K562 (cell line): ENCODE measurements around the gene CUTA. TPM values are rescaled to one million over a fixed set of nuclear protein-coding genes. Genes with fewer than 3 reads are reported as not detected.

Experiments used
- ATAC-seq: fragments of 200-7000 bp; cut with Tn5 transposase; 3 replicates; pipeline ENCODE4 v1.9.1; 2020; ENCODE audit warnings: moderate library complexity
- BruUV-seq: library from RNA; stranded (reverse); fragments of 400-500 nt; replicated peaks from 2 replicates; lab custom pipeline; 2021; lab: Mats Ljungman, UMichigan
- CTCF ChIA-PET: fragments of 300-600 bp; formaldehyde crosslinking; extraction: SDS; loops from one replicate; lab custom pipeline; 2021; ENCODE audit warnings: low intra/inter-chr PET ratio; lab: Yijun Ruan, JAX
- POLR2A ChIA-PET: fragments of 300-600, 350-650 bp; sonication (Branson Sonifier 250); formaldehyde crosslinking; extraction: SDS; loops from one replicate; lab custom pipeline; 2021; ENCODE audit warnings: antibody characterized with exemption, inconsistent platforms; lab: Yijun Ruan, JAX
- DNase-seq, 4 experiments: peaks; one replicate each; pipeline versions ENCODE4 v3.0.0 to v3.0.0-alpha.2; 2011 to 2018; ENCODE audit warnings: low spot score in 3 of 4, mixed read lengths in 3 of 4; ENCODE audit errors: extremely low read depth in 1 of 4
- FAIRE-seq: peaks from 2 replicates; lab custom pipeline; 2011; peaks lifted over from hg19 to GRCh38; lab: Jason Lieb, UNC
- H2AFZ ChIP-seq: 2 replicates; pipeline ENCODE4 v1.6.0; 2011; ENCODE audit warnings: low read depth, low read length, control low read depth, inconsistent platforms
- H3K27ac ChIP-seq: fragments of 200-600 bp; 3 replicates; pipeline ENCODE4 v1.8.0; 2011; ENCODE audit warnings: low read depth, mild to moderate bottlenecking, control low read depth, inconsistent platforms, low read length, moderate library complexity, mixed read lengths; ENCODE audit errors: extremely low read depth
- H3K27me3 ChIP-seq, 2 experiments: fragments of 300-600 bp in 1 of 2; 2 replicates in 1 of 2; 3 replicates in 1 of 2; pipeline versions ENCODE4 v1.6.0 to v1.8.0; 2011; ENCODE audit warnings: inconsistent platforms in 2 of 2, low read length in 2 of 2, mild to moderate bottlenecking in 1 of 2, mixed read lengths in 1 of 2, moderate library complexity in 1 of 2; ENCODE audit not compliant: control insufficient read depth in 2 of 2, insufficient read depth in 2 of 2
- H3K36me3 ChIP-seq: fragments of 300-600 bp; 3 replicates; pipeline ENCODE4 v1.8.0; 2011; ENCODE audit warnings: mild to moderate bottlenecking, low read length, inconsistent platforms; ENCODE audit not compliant: control insufficient read depth, insufficient read depth
- H3K4me1 ChIP-seq, 2 experiments: fragments of 200-600 bp in 1 of 2; replicated peaks in 1 of 2; 2 replicates in 1 of 2; 3 replicates in 1 of 2; pipeline versions ENCODE4 v1.5.1 to v1.8.0; 2011; ENCODE audit warnings: inconsistent platforms in 2 of 2, low read length in 2 of 2, mild to moderate bottlenecking in 1 of 2, mixed read lengths in 1 of 2, moderate library complexity in 1 of 2; ENCODE audit not compliant: control insufficient read depth in 2 of 2, insufficient read depth in 2 of 2
- H3K4me2 ChIP-seq: 2 replicates; pipeline ENCODE4 v1.6.1; 2011; ENCODE audit warnings: low read length, control low read depth, inconsistent platforms, mixed read lengths; ENCODE audit not compliant: insufficient read depth
- H3K4me3 ChIP-seq: fragments of 200-600 bp; sonication (generic), shearing (Covaris generic); 2 replicates; pipeline ENCODE4 v1.5.1; 2016; ENCODE audit warnings: control low read depth, inconsistent platforms
- H3K79me2 ChIP-seq: fragments of 200-600 bp; 3 replicates; pipeline ENCODE4 v1.8.0; 2011; ENCODE audit warnings: low read length, inconsistent platforms; ENCODE audit not compliant: control insufficient read depth, insufficient read depth
- H3K9ac ChIP-seq, 2 experiments: 2 replicates each; pipeline versions ENCODE4 v1.6.0 to v1.6.1; 2011; ENCODE audit warnings: low read depth in 2 of 2, low read length in 2 of 2, control low read depth in 1 of 2, inconsistent platforms in 1 of 2, mild to moderate bottlenecking in 1 of 2, mixed read lengths in 1 of 2; ENCODE audit not compliant: insufficient read depth in 1 of 2
- H3K9me1 ChIP-seq: one replicate; pipeline ENCODE4 v1.6.0; 2011; ENCODE audit warnings: inconsistent platforms, mild to moderate bottlenecking, low read length, moderate library complexity; ENCODE audit not compliant: control insufficient read depth, insufficient read depth
- H3K9me3 ChIP-seq: replicated peaks from 2 replicates; pipeline ENCODE4 v1.5.1; 2011; ENCODE audit warnings: low read depth, low read length, inconsistent platforms; ENCODE audit not compliant: control insufficient read depth, insufficient read depth
- H4K20me1 ChIP-seq: replicated peaks from 2 replicates; pipeline ENCODE4 v1.6.1; 2011; ENCODE audit warnings: low read length, inconsistent platforms, mixed read lengths; ENCODE audit not compliant: control insufficient read depth, insufficient read depth
- ZBTB17 ChIP-seq: fragments of 450-650 bp; formaldehyde crosslinking; IDR thresholded peaks from 2 replicates; pipeline ENCODE4 v1.4.0; 2020; ENCODE audit warnings: mild to moderate bottlenecking
- WGBS: fragments of 100-300 bp; shearing (Covaris generic); methylation state at CpG from one replicate; pipeline ENCODE4 v1.1.6; 2016; ENCODE audit warnings: low coverage, mixed read lengths; ENCODE audit not compliant: insufficient coverage; ENCODE audit errors: missing lambda C conversion rate; 5-methylcytosine and 5-hydroxymethylcytosine counted together
- in situ Hi-C: fragments of 300-500 bp; cut with MboI; formaldehyde crosslinking; loops from 4 replicates; pipeline ENCODE4 v1.15.0; 2018; ENCODE audit warnings: inconsistent platforms, mixed read lengths
- intact Hi-C: fragments of 100-400 bp; cut with micrococcal nuclease; formaldehyde crosslinking; loops from 2 replicates; pipeline ENCODE4 v1.14.2; 2022
- polyA plus RNA-seq, 8 experiments: library from polyadenylated mRNA; depleted of rRNA in 4 of 8; stranded (reverse) in 5 of 8; unstranded in 3 of 8; fragments of >200 nt; fragmentation: Nextera tagmentation in 2 of 8; fragmentation: Illumina TruSeq in 1 of 8; extraction: Ambion mirVana in 2 of 8; extraction: Trizol in 1 of 8; gene quantifications; 2 replicates each; pipeline versions ENCODE4 v1.2.1 to v1.2.3, GENCODE V29; 2011 to 2014; ENCODE audit warnings: inconsistent platforms in 1 of 8, missing spikeins in 1 of 8
- total RNA-seq, 7 experiments: library from RNA; depleted of rRNA in 6 of 7; stranded (reverse); fragments of >200 nt in 6 of 7; fragmentation: Illumina TruSeq in 2 of 7; extraction: Trizol in 2 of 7; gene quantifications; 2 replicates each; pipeline versions ENCODE4 v1.2.1 to v1.2.3, GENCODE V29; 2011 to 2021; ENCODE audit warnings: low replicate concordance in 1 of 7
- TF ChIP-seq, protein P1 (sequence below), 2 experiments: fragments of 450-650 bp in 1 of 2; IDR thresholded peaks; 2 replicates each; pipeline ENCODE4 v1.6.1; 2011 to 2017; ENCODE audit warnings: low read depth in 2 of 2, antibody characterized with exemption in 1 of 2, borderline replicate concordance in 1 of 2, low read length in 1 of 2, mild to moderate bottlenecking in 1 of 2, mixed read lengths in 1 of 2; ENCODE audit not compliant: control insufficient read depth in 1 of 2
- TF ChIP-seq, protein P2 (sequence below), 2 experiments: fragments of 450-650 bp; IDR thresholded peaks; 2 replicates each; pipeline ENCODE4 v1.6.1; 2016

The CUTA gene
- total and polyA plus RNA-seq, 9 of the 15 experiments (the other 6 are each of a cell fraction or from before 2014, with no cell fraction given), result 166 to 682 (median 310) TPM

DNA sequence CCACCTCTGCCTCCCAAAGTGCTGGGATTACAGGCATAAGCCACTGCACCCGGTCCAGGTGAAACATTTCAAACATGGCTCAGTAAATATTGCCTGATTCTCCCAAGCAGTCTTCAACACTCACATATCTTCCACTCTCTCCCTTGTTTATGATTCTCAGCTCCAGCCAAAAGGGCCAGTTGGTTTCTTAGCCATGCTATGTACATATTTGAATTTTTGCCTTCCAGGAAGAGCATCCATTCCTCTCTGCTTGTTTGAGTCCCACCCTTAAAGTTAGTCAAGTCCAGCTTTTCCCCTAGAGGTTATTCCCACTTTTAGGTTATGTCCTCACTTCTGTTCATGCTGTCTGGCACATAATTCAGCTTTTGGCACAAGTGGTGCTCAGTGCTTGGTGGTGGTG, 20.4 kb downstream of the CUTA start:
- Histone ChIP-seq H3K79me2 (peaks cover 63% of the 10 kb centered on the region), H3K9me3 (no peaks in the 10 kb centered on the region), H4K20me1 (peaks cover 9% of the 10 kb centered on the region; the same call in 1 of the 2 replicates), H2AFZ (no peak overlapping the region), H3K4me2 (no peak overlapping the region), H3K9me1 (no peaks in the 10 kb centered on the region), H3K9ac (peak overlapping the region in 1 of 2 experiments; percentile 60; a peak in 1 of 4 replicates), H3K27ac (0 out of 3 replicates have a peak overlapping the region, but pooled peaks have one; percentile 28), H3K36me3 (peaks cover 79% of the 10 kb centered on the region), H3K4me1 (peaks cover 11 to 12% of the 10 kb centered on the region in 2 experiments; a peak in 4 of 5 replicates), H3K27me3 (no peaks in the 10 kb centered on the region), H3K4me3 (no peak overlapping the region)
- ChIA-PET POLR2A (interaction anchor here (1.0 to 1.2 kb wide), 2 partner anchors 10 to 12 kb away, joined by 3 to 5 read pairs; no protein-coding TSS in a partner anchor), CTCF (no interaction called here)
- DNase-seq (no peak), FAIRE-seq (no peak), ATAC-seq (no peak)
- no TSS peak for BruUV-seq
- intact Hi-C loops (no loop called here), in situ Hi-C loops (no loop called here)
- 93% methylated on average over 1 of the region's 1 CpG for WGBS
- TF ChIP-seq, protein P1, sequence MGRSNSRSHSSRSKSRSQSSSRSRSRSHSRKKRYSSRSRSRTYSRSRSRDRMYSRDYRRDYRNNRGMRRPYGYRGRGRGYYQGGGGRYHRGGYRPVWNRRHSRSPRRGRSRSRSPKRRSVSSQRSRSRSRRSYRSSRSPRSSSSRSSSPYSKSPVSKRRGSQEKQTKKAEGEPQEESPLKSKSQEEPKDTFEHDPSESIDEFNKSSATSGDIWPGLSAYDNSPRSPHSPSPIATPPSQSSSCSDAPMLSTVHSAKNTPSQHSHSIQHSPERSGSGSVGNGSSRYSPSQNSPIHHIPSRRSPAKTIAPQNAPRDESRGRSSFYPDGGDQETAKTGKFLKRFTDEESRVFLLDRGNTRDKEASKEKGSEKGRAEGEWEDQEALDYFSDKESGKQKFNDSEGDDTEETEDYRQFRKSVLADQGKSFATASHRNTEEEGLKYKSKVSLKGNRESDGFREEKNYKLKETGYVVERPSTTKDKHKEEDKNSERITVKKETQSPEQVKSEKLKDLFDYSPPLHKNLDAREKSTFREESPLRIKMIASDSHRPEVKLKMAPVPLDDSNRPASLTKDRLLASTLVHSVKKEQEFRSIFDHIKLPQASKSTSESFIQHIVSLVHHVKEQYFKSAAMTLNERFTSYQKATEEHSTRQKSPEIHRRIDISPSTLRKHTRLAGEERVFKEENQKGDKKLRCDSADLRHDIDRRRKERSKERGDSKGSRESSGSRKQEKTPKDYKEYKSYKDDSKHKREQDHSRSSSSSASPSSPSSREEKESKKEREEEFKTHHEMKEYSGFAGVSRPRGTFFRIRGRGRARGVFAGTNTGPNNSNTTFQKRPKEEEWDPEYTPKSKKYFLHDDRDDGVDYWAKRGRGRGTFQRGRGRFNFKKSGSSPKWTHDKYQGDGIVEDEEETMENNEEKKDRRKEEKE (IDR thresholded peaks at IDR 0.05; ENCODE audit: borderline replicate concordance in 1 of 2, control insufficient read depth in 1 of 2, low read depth in 2 of 2, low read length in 1 of 2), result no peak
- no peak for TF ChIP-seq ZBTB17 (CRISPR knock-in tag)
- TF ChIP-seq, protein P2, sequence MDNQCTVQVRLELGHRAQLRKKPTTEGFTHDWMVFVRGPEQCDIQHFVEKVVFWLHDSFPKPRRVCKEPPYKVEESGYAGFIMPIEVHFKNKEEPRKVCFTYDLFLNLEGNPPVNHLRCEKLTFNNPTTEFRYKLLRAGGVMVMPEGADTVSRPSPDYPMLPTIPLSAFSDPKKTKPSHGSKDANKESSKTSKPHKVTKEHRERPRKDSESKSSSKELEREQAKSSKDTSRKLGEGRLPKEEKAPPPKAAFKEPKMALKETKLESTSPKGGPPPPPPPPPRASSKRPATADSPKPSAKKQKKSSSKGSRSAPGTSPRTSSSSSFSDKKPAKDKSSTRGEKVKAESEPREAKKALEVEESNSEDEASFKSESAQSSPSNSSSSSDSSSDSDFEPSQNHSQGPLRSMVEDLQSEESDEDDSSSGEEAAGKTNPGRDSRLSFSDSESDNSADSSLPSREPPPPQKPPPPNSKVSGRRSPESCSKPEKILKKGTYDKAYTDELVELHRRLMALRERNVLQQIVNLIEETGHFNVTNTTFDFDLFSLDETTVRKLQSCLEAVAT (IDR thresholded peaks at IDR 0.05), result no peak
